Neural cell (in vitro differentiated cells): ENCODE results near the gene GSK3B.

Experiments used
- EP300 ChIP-seq: fragments of 450-650 bp; conservative IDR thresholded peaks from 2 replicates; pipeline ENCODE4 v1.6.1; 2014; ENCODE audit warnings: antibody characterized with exemption, mild to moderate bottlenecking, moderate library complexity; ENCODE audit not compliant: poor library complexity, severe bottlenecking
- EZH2 ChIP-seq: fragments of 200-600, 300-800 bp; shearing (Covaris generic), sonication (generic); IDR thresholded peaks from 2 replicates; pipeline ENCODE4 v1.6.1; 2014; ENCODE audit warnings: antibody characterized with exemption, low read length, borderline replicate concordance, mild to moderate bottlenecking; ENCODE audit not compliant: insufficient read depth, poor library complexity, severe bottlenecking
- POLR2AphosphoS5 ChIP-seq: IDR thresholded peaks from 2 replicates; pipeline ENCODE4 v1.6.1; 2012
- SMC3 ChIP-seq: fragments of 450-650 bp; conservative IDR thresholded peaks from 2 replicates; pipeline ENCODE4 v1.6.1; 2014; ENCODE audit warnings: antibody characterized with exemption, mild to moderate bottlenecking, moderate library complexity; ENCODE audit not compliant: poor library complexity
- TF ChIP-seq, protein P1 (sequence below): fragments of 450-650 bp; IDR thresholded peaks from 2 replicates; pipeline ENCODE4 v1.5.1; 2014; ENCODE audit warnings: antibody characterized with exemption, mild to moderate bottlenecking, moderate library complexity; ENCODE audit not compliant: poor library complexity, severe bottlenecking
- TF ChIP-seq, protein P2 (sequence below): IDR thresholded peaks from 2 replicates; pipeline ENCODE4 v1.6.1; 2012; ENCODE audit warnings: borderline replicate concordance

DNA sequence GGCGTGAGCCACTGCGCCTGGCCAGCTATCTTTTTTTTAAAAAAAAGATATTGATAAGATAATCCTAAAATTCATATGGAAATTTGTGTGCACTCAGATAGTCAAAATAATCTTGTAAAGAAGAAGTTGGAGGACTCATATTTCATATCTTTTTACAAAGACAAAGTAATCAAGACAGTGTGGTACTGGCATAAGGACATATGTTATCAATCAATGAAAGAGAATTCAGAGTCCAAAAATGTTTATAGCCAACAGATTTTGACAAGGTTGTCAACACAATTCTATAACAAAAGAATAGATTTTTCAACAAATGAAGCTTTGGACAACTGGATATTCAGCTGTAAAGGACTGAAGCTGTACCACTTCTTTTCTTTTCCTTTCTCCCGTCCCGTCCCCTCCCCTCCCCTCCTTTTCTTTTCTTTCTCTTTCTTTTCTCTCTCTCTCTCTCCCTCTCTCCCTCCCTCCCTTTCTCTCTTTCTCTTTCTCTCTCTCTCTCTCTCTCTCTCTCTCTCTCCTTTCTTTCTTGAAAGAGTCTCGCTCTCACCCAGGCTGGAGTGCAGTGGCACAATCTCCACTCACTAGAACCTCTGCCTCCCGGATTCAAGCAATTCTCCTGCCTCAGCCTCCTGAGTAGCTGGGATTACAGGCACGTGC, 126.8 kb downstream of the GSK3B start:
- no peak for TF ChIP-seq EZH2
- TF ChIP-seq, protein P1, sequence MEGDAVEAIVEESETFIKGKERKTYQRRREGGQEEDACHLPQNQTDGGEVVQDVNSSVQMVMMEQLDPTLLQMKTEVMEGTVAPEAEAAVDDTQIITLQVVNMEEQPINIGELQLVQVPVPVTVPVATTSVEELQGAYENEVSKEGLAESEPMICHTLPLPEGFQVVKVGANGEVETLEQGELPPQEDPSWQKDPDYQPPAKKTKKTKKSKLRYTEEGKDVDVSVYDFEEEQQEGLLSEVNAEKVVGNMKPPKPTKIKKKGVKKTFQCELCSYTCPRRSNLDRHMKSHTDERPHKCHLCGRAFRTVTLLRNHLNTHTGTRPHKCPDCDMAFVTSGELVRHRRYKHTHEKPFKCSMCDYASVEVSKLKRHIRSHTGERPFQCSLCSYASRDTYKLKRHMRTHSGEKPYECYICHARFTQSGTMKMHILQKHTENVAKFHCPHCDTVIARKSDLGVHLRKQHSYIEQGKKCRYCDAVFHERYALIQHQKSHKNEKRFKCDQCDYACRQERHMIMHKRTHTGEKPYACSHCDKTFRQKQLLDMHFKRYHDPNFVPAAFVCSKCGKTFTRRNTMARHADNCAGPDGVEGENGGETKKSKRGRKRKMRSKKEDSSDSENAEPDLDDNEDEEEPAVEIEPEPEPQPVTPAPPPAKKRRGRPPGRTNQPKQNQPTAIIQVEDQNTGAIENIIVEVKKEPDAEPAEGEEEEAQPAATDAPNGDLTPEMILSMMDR, result no peak
- TF ChIP-seq SMC3, result no peak
- TF ChIP-seq POLR2AphosphoS5, result no peak
- no peak for TF ChIP-seq EP300
- TF ChIP-seq, protein P2, sequence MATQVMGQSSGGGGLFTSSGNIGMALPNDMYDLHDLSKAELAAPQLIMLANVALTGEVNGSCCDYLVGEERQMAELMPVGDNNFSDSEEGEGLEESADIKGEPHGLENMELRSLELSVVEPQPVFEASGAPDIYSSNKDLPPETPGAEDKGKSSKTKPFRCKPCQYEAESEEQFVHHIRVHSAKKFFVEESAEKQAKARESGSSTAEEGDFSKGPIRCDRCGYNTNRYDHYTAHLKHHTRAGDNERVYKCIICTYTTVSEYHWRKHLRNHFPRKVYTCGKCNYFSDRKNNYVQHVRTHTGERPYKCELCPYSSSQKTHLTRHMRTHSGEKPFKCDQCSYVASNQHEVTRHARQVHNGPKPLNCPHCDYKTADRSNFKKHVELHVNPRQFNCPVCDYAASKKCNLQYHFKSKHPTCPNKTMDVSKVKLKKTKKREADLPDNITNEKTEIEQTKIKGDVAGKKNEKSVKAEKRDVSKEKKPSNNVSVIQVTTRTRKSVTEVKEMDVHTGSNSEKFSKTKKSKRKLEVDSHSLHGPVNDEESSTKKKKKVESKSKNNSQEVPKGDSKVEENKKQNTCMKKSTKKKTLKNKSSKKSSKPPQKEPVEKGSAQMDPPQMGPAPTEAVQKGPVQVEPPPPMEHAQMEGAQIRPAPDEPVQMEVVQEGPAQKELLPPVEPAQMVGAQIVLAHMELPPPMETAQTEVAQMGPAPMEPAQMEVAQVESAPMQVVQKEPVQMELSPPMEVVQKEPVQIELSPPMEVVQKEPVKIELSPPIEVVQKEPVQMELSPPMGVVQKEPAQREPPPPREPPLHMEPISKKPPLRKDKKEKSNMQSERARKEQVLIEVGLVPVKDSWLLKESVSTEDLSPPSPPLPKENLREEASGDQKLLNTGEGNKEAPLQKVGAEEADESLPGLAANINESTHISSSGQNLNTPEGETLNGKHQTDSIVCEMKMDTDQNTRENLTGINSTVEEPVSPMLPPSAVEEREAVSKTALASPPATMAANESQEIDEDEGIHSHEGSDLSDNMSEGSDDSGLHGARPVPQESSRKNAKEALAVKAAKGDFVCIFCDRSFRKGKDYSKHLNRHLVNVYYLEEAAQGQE, result no peak
